HEK293 (cell line): Measurements from ENCODE around the gene PCNA.

Experiments
- AEBP2 ChIP-seq: fragments of 450-650 bp; formaldehyde crosslinking; IDR thresholded peaks from 2 replicates; pipeline ENCODE4 v1.5.1; 2016; ENCODE audit warnings: missing biosample characterization, missing genetic modification characterization, borderline replicate concordance
- BCL11A ChIP-seq: fragments of 450-650 bp; formaldehyde crosslinking; IDR thresholded peaks from 2 replicates; pipeline ENCODE4 v1.5.1; 2016; ENCODE audit warnings: low read depth, missing biosample characterization, missing genetic modification characterization
- CTCF ChIP-seq: fragments of 450-650 bp; formaldehyde crosslinking; IDR thresholded peaks from 2 replicates; pipeline ENCODE4 v1.5.1; 2016; ENCODE audit warnings: missing biosample characterization, missing genetic modification characterization
- PRDM6 ChIP-seq: fragments of 450-650 bp; formaldehyde crosslinking; IDR thresholded peaks from 2 replicates; pipeline ENCODE4 v1.5.1; 2017; ENCODE audit warnings: missing biosample characterization, missing genetic modification characterization
- SP7 ChIP-seq: fragments of 450-650 bp; formaldehyde crosslinking; IDR thresholded peaks from 2 replicates; pipeline ENCODE4 v1.5.1; 2016; ENCODE audit warnings: missing biosample characterization, missing genetic modification characterization
- YY1 ChIP-seq: fragments of 450-650 bp; formaldehyde crosslinking; IDR thresholded peaks from 2 replicates; pipeline ENCODE4 v1.5.1; 2018; ENCODE audit warnings: missing biosample characterization, missing genetic modification characterization
- ZFP3 ChIP-seq: fragments of 450-650 bp; formaldehyde crosslinking; IDR thresholded peaks from 2 replicates; pipeline ENCODE4 v1.5.1; 2016; ENCODE audit warnings: low read depth, missing biosample characterization, missing genetic modification characterization
- ZNF121 ChIP-seq: fragments of 450-650 bp; formaldehyde crosslinking; IDR thresholded peaks from 2 replicates; pipeline ENCODE4 v1.5.1; 2016; ENCODE audit warnings: missing biosample characterization, missing genetic modification characterization
- ZNF174 ChIP-seq: fragments of 450-650 bp; formaldehyde crosslinking; IDR thresholded peaks from 2 replicates; pipeline ENCODE4 v1.5.0; 2017; ENCODE audit warnings: missing biosample characterization, mild to moderate bottlenecking, missing genetic modification characterization
- ZNF501 ChIP-seq: fragments of 450-650 bp; formaldehyde crosslinking; IDR thresholded peaks from 2 replicates; pipeline ENCODE4 v1.5.1; 2016; ENCODE audit warnings: missing biosample characterization, missing genetic modification characterization
- ZNF785 ChIP-seq: fragments of 450-650 bp; formaldehyde crosslinking; IDR thresholded peaks from 2 replicates; pipeline ENCODE4 v1.5.1; 2016; ENCODE audit warnings: missing biosample characterization, missing genetic modification characterization

DNA sequence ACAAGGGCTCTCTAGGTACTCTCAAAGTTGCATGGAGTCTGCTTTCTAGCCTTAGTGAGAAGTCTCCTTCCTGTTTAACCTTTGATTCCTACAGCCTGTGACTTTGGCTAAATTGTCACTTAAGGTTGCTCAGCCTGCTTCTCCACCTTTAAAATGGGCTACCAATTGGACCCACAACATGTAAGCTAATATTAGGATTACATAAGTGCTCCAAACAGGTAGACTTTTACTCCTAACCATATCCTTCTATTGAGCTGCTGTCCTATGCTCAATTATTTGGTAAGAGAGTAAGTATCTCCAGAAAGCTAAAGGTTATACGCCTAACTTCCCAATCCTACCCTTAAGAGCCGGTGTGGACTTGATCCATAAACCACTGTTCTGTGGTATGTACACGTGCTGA is 2.9 kb downstream of the PCNA start:
- TF ChIP-seq BCL11A (tag by site-specific recombination) = no peak
- TF ChIP-seq ZNF785 (tag by site-specific recombination) = no peak
- no peak for TF ChIP-seq CTCF
- TF ChIP-seq AEBP2 (tag by site-specific recombination) = no peak
- TF ChIP-seq YY1 (tag by site-specific recombination) = no peak
- no peak for TF ChIP-seq PRDM6 (tag by site-specific recombination)
- TF ChIP-seq ZNF121 (tag by site-specific recombination) = no peak
- no peak for TF ChIP-seq SP7
- no peak for TF ChIP-seq ZFP3 (tag by site-specific recombination)
- no peak for TF ChIP-seq ZNF501 (tag by site-specific recombination)
- TF ChIP-seq ZNF174 (tag by site-specific recombination) = no peak
